Pulmonary artery endothelial cell (primary cell): ENCODE data around the gene FLACC1. TPM values are rescaled to one million over a fixed set of nuclear protein-coding genes. Genes with fewer than 3 reads are reported as not detected.
A peak's percentile ranks its signal among the peaks of the same experiment; 100 is the strongest.
"Not testable (repeated sequence)": the region's sequence is repeated elsewhere in the genome, so short reads cannot be mapped to it uniquely, and the experiment has no call there.

ENCODE experiments used
- DNase-seq: peaks from one replicate; pipeline ENCODE4 v3.0.0-alpha.2; 2011; ENCODE audit warnings: low read depth, low spot score
- total RNA-seq: library from RNA; depleted of rRNA; stranded (reverse); fragments of >200 nt; gene quantifications from 2 replicates; pipeline ENCODE4 v1.2.3, GENCODE V29; 2014

Gene FLACC1, protein sequence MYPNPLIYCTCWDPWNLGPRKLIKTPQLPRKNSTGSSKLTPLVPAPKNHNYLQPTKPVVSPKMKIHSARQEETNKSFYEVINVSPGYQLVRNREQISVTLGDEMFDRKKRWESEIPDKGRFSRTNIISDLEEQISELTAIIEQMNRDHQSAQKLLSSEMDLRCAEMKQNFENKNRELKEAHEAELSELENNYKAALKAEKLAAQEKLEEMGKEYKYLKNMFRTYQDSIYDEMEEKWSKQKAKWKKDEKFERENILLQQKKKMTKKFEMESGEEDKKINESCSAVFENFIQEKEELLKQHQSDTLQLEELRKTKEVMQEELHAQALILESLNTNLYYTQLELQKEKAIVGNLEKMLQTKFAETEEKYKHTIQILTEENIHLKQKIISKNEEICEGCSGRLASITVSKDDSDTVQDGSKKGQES
- total RNA-seq = 0.33 and 0.56 TPM in 2 replicates

DNA sequence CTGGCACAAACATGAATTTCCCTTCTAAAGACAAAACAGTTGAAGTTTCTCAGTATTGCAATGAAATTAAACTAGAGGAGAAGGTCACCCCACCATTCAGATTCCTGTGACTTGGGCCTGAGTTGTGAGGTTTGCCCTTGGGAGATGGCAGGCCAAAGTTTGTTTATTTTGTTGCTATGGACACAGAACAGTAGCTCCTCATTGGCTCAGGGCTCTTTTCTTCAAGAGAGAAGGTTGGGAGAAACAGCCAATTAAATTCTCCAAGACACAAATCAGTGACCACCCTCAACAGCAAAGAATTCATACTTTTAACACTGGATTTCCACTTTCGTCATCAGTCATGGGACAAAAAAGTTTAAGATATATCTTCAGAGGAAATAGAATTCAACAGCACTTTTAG lies at the start of gene FLACC1:
FLACC1 (minus strand) TSS at position 125 of the 400 bp plus-strand sequence. CDS start 5,941 bp downstream, outside the sequence.
- DNase-seq = no peak

DNA sequence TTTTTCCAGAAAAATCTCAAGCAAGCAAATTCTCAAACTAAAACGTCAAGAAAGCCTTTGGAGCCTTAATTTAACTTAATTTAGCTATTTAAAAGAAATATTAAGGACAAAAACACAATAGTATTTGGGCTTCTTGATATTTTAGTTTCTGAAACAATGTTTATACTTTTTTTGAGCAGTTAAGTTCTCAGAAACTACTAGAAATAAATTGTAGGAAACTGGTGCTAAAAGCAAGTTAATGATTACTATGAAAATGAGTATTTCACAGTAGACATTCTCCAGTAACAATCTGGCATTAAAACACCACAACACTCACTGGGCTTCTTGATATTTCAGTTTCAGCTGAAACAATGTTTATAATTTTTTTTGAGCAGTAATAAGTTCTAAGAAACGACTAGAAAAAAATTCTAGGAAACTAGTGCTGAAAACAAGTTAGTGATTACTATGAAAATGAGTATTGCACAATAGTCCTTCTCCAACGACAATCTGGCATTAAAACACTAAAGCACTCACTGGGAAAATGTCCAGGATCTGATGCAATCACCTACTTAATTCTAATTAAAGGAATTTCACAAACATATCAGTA lies 49.0 kb upstream of the FLACC1 start:
- no peak for DNase-seq

DNA sequence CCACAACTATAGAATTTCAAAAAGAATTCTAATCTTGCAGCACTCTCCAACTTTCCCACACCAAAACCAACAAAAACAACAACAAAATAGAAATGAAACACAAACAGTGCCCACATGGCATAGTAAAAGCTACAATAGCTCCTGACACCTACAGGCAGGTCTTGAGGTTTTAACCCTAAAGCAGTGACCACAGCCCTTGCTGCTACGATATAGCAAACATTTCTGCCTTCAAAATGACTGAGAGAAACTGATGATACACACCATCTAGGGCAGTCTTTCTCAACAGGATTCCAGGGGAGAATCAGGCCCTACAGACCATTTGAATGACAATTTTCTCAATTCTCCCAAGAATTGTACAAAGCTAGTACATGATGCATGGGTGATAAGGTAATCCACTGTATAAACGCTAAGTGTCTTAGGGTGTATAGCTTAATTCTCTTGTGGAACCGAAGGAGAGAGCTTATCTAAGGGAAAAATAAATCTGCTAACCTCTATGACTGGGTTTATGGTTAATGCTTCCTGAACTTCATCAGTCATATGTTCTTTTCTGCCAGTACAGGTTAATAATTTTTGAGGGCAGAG lies 47.6 kb upstream of the FLACC1 start:
- DNase-seq = no peak

DNA sequence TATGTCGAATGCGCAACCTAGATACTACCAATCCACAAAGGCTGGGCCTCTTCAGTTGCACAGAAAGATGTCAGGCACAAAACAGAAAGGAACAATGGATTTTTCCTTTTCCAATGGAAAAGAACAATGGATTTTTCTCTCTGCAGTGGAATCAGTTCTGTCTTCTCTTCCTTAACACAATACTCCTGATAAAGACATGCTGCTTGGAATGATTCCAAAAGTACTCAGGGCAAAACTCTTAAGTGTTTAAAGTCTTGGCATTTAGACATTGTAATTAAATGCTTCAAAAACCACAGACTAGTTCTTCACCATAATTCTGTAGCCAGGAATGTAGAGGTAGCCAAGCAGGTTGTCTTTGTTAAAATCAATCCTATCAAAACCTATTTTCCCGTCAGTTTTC lies 46.7 kb upstream of the FLACC1 start:
- DNase-seq = peak; percentile 58

DNA sequence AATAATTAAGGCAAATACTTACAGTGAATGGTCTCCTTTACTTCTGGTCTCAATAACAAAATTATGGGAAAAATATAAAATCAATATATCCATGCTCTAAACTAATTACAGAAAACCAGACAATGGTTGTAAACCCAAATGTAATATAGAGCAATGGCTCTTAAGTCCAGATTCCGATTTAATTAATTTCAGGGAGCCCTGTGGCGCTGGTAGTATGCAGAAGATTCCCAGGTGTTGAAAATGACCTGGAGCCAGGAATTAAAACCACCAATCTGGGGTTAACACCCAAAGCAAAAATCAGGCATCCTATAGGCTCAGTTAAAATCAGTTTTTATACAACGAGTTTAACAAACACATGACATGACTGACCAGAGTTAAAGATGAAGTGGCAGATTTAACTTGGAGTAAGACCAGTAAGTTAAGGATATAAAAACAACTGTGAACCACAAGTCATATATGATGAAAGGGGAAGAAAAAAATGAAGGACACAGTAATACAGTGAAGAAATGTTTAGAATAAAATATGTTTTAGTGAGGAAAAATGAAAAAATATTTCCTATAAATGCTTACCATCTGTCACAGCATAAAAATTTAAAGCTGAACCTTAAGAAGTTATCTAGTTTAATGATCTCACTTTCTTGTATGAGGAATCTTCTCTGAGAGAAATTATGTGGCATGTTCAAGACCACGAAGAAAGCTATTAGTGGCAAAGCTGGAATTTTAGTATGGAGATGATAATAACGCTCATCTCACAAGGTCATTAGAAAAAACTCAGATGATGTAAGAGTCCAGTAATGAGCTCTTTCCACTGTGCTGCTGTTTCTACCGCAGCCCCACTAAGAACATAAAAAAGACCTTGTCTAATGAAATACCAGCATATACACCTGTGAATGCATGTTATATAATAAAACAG lies 45.8 kb upstream of the FLACC1 start:
- no peak for DNase-seq

DNA sequence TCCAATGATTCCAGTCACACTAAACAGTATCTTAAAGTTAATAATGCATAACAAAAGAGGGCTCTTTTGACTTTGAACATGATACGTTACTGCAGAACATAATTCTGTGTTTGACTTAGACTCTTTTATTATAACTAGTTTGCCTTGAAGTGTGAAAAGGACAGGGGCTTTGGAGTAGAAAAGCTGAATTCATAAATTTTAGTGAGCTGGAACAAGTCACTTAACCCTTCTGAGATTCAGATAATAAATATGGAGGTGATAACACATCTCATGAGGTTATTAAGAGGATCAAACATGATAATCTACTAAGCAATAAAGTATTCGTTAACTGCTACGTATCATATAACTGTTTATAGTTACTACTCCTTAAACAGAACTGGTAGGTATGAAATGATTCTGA lies 44.7 kb upstream of the FLACC1 start:
- no peak for DNase-seq

DNA sequence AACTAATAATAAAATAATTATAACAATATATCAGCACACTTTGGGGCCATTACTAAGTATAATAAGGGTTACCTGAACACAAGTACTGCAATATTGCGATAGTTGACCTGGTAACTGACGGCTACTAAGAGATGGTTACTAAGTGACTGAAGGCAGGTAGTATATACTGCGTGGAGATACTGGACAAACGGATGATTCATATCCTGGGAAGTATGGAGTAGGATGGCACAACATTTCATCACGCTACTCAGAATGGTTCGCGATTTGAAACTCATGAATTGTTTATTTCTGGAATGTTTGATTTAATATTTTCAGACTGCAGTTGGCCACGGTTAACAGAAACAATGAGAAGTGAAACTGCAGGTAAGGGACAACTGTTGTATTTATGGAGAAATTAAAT lies 39.5 kb upstream of the FLACC1 start:
- DNase-seq = no peak

DNA sequence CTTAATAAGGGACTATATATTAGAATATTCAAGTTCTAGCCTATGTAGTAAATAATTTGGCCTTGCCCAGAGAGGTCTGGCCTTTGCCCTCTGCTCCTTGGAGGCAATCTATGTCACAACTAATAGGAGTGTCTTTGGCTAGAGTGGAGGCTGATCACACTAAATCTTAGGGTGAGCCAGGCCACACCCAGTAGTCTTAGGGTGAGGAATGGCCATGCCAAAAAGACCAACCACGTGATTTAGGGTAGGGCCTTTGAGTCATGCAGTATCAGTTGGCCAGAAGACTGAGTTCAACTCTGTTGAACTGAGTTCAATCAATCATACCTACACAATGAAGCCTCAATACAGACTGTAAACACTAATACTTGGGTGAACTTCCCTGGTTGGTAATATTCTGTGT lies 26.0 kb upstream of the FLACC1 start:
- no peak for DNase-seq

DNA sequence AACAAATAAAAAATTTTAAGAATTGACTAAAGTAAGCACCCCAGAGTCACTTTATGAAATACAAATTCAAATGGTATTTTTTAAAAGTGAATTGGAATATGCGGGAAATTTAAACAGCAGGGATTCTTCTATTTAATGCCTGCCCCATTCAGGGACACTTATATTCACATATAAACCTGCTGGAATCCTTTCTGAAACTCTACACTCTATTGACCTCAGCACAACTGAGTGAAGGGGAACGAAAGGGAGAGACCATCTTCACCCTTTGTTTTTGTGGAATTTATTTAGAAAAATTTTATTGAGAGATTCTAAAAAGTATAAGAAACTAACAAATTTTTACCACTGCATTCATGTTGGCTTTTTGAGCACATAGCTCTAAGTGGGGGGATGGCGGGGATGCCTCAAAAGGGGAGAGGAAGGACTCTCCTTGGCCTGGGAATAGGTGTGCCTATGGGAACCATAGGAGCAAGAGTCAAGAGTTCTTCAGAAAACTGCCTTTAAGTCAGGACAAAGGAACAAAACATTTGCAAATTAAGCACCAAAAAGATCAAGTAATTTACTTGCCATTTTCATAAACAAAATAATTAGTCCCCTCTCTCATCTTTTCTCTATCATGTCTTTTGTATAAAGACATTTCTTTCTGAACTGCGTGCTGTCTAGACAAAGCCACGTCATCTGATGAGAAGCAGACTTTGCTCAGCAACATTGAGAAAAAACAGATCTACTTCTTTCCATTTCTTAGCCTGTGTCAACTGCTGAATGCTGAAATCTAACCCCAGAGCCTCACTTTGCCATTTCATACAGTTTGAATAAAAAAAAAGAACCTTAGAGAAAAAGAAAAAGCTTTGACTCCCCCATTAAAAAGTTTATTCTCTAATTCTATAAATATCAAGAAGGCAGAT lies 21.6 kb upstream of the FLACC1 start:
- no peak for DNase-seq

DNA sequence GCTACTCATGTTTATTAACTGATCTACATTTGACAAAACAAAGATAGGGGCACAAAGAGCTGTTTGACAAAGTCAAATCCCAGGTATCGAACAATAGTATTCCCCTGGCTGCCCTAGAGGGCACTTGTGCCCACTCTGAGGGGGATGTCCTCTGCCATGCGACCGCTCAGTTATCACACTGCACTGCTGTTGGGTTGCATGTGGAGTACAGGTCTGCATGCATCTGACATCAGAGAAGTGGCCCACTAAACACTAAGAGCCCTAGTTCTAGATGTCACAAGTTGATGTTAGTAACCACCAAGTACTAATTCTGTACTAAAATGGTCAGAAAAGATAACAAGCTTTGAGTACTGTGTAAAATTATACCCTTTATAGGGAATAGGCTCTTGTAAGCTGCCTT lies 20.1 kb upstream of the FLACC1 start:
- no peak for DNase-seq

DNA sequence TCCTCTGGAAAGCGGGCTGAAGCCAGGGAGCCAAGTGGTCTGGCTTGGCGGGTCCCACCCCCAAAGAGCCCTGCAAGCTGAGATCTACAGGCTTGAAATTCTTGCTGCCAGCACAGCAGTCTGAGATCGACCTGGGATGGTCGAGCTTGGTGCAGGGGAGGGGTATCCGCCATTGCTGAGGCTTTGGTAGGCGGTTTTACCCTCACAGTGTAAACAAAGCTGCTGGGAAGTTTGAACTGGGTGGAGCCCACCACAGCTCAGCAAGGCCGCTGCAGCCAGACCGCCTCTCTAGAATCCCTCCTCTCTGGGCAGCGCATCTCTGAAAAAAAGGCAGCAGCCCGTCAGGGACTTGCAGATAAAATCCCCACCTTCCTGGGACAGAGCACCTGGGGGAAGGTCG lies 12.6 kb upstream of the FLACC1 start:
- DNase-seq = no peak

DNA sequence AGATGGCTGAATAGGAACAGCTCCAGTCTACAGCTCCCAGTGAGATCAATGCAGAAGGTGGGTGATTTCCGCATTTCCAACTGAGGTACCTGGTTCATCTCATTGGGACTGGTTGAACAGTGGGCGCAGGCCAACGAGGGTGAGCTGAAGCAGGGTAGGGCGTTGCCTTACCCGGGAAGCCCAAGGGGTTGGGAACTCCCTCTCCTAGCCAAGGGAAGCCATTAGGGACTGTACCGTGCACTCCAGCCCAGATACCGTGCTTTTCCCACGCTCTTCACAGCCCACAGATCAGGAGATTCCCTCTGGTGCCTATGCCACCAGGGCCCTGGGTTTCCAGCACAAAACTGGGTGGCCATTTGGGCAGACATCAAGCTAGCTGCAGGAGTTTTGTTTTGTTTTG lies 12.2 kb upstream of the FLACC1 start:
- DNase-seq = not testable (repeated sequence)

DNA sequence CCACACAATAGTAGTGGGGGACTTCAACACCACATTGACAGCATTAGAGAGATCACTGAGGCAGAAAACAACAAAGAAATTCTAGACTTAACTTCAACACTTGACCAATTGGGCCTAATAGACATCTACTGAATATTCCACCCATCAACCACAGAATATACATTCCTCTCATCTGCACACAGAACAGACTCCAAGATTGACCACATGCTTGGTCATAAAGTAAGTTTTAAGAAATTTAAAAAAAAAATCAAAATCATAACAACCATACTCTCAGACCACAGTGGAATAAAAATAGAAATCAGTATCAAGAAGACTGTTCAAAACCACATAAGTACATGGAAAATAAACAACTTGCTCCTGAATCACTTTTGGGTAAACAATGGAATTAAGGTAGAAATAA lies 9.0 kb upstream of the FLACC1 start:
- no peak for DNase-seq

DNA sequence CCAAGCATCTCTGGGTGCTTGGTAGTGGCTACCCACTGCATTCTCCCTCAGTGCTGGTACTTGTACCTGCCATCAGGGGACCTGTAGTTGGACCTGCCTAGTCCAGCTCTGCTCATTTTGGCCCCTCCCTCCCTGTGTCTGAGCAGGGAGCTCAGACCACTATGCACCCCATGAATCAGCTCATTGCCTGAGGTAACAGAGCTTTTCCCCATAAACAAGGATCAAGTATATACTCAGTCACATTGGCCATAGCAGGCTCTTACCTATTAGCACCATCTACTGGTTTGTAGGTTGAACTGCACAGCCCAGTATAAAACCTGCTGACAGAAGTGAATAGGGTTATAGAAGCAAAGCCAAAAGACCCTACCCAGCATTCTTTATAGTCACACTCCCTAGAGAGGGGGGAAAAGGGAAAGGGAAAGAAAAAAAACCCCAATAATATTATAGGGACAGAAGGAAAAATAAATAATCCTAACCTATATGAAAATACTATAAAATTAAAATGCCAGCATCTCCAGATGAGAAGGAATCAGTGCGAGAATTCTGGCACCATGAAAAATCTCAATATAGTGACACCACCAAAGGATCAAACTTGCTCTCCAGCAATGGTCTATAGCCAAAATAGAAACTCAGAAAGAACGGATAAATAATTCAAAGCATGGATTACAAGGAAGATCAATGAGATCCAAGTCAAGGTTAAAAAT lies 6.9 kb upstream of the FLACC1 start:
- DNase-seq = peak; percentile 11

DNA sequence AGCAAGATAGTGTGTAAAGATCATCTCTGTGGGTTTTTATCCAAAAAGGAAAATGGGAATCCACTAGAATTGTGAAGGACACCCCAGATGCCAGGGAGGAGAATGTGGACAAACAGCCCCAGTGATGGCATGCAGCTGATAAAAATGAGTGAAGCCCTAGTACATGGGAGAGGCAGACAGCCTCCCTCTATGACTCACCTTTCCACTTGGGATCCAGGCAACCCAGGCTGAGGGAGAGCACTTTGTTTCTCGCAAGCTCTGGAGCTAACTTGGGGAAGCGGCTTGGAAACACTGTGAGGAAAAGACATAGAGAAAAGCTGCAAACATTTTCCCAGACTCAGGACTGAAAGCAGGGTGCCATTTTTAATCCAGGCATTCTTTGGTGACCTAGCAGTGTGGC lies 5.3 kb upstream of the FLACC1 start:
- DNase-seq = no peak

DNA sequence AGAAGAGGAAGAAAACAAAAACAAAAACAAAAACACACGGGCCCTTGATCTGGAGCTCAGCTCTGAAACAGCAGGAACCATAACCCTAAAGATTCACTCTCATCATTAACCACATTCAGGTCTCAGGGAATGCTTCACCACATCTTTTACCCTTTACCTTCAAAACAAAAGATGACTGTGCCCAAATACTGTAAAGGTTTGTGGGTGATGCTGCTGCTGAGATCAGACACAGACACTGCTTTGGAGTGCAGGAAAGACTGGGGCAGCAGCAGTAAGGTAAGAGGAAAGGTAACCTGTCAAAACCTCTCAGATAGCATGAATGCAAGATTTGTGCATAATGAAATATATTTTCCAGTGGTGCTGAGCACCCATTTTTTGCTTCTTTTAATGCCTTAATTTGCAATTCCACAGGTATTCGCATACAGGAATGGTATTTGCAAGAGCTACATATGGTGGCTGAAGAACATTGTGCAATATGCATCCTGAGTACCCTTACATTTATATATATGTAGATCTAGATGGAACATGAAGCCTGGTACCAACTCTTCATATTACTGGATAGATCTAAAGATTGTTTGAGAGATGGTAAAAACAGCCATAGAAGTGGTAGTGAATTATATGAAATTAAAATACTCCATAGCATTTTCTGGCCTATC lies 4.1 kb upstream of the FLACC1 start:
- DNase-seq = no peak

DNA sequence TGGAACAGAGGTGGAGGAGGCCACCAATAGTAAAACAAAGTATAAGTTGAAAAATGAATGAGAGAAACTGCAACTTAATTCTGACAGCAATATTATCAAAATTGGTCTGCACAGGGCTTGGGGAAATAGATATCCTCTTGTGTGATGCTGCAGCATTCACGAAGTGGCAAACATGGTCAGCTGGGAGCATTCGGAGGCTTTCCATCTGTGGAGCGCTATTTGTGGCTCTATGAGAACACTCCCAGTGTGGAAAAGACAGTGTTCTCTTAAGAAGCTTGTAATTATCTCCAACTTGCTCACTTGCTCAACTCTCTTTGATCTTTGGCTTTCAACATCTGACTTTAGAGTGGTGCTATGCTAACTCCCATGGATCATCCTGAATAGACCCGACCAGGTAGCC lies 3.1 kb upstream of the FLACC1 start:
- DNase-seq = no peak

DNA sequence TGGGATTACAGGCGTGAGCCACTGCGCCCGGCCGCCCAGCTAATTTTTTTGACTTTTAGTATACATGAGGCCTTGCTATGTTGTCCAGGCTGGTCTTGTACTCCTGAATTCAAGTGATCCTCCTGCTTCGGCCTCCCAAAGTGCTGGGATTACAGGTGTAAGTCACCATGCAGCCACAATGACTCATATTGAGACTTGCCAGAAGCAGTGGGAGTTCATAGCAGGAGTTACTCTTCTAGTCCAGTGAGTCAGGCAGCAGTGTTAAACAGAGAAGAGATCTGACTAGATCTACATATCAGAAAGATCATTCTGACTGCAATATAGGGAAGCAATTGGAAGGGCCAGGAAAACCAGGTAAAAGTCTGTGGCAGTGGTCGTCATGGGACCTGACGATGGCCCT lies 1.5 kb upstream of the FLACC1 start:
- no peak for DNase-seq

DNA sequence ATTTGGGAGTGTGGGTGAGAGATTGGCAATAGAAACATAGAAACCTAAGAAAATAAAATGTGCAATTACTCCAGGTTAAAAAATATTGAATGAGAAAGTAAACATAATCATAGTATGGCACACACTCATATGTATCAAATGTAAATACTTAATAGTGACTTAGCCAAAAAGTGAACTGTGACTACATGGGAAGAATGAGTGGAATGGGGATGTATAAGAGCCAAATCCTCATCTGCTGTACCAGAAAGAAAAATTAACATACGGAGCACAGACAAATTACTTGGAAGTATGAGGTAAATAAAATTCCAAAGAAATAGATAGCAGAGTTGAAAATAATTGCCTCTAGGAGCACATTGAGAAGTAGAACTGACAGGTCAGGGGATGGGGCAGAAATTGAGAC lies 4.0 kb downstream of the FLACC1 start:
- no peak for DNase-seq

DNA sequence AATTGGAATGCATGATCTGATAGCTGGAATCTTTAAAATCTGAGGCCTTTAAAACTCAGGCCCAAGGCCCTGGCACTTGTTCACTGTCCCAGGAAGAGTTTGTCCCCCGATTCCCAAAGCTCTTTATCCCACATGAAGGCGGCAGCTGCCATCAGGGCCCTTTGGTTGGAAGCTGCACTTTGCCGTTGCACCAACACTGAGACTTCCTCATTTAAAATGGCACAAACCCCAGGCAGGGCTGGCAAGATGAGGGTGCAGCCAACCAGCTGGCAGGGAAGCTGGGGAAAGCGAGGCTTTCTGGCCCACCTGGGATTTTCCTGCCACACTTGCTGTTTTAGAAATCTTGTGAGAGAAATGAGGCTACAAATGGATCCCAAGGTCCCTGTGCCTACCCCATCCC lies 6.3 kb downstream of the FLACC1 start:
- DNase-seq = no peak
